ENCODE data around the gene LAMC1.

DNA sequence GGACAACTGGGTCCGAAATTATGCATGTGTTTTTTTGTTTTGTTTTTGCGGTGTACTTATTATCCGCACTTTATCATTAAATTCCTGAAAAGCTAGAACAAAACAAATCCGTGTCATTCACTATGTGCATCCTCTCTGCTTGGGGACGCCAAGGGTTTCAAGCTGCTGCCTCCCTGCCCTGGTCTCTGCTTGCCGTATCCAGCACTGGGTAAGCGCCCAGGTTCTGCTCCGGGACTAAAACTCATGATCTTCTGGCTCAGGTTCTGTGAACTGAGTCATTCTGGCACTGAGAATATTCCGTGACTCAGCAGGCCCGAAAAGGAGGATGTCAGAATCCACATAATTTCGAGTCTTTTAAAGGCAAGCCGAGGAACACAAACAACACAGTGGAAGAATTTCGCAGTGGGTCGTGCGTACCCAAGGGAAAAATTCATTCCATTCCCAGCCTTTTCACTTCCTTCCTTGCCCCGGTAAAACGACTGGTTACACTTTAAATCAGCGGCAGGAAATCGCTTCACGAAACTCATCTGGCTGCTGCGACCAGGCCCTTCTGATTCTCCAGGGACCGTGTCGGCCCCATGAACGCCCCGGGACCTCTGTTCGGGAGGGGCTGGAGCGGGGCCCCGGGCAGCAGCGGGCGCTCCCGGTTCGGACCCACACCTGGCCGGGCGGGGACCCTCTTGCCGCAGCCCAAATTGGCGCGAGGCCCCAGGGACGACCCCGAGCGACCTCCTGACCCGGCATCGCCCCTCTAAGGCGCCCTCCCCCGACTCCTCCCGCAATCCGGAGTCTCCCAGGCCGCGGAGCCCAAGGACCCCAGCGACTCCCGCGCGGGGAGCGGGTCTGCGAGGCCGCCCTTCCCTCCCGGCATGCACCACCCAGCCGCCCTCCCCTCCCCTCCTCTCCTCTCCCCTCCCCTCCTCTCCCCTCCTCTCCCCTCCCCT lies 746 bp upstream of the LAMC1 start:
- TF ChIP-seq POLR2A (IDR thresholded peaks at IDR 0.05; ENCODE audit: low read length) = peak; percentile 65
- TF ChIP-seq GATA1 (IDR thresholded peaks at IDR 0.05; ENCODE audit: low read depth, low read length) = no peak

All from erythroblast (primary cell).